Measurements from ENCODE around the gene HIVEP1.

GRCh38 chr6:12134991-12135390, 122.9 kb downstream of the HIVEP1 start:
- no peak for TF ChIP-seq CTCF (IDR thresholded peaks at IDR 0.05)
- TF ChIP-seq POLR2AphosphoS5 (IDR thresholded peaks at IDR 0.05), result no peak
